GM19238 (cell line): Measurements from ENCODE around the gene NOL4L.

ENCODE experiments used
- DNase-seq: peaks from one replicate; pipeline ENCODE4 v3.0.0; 2011; ENCODE audit warnings: low spot score; ENCODE audit not compliant: insufficient read length

The NOL4L gene

DNA sequence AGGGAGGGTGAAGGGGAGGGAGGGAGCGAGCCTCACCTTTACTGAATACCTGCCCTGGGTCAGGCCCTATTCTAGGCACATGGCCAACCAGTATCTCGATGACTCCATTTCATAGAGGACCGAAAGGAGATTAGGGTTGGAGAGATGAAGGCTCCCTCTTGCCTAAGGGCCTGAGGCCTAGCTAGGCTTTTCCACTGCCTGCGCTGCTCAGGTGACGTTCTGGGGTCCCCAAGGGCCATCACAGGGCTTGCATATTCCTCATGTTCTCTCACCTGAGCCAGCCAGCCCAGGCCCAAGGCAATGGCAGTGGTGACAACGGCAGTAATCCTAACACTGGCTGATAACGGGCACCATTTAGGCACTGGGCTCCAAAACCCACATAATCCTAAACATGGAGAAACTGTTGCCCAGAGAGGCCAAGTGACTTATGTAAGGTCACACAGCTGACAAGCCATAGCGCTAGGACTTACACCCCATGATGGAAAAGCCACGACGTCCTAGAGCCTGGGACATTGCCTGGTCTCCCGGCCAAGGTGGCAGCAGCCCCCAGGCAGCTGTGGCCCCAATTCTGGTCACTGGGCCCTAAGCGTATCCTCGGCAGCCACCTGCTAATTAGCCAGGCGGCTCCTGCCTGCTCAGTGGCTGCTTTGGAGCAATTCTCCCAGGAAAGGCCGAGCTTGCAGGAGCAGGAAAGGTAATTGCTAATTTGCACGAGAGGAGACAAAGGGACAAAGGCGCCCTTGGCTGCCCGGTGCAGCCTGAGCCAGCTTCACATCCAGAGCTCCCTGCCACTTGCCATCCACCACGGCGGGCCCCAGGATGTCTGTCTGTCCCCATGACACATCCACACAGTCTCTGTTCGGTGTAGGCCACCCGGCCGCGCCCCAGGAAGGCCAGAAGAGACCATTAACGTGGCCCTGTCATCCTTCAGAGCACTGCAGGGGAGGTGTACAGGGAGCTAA lies 21.5 kb downstream of the NOL4L start:
- DNase-seq: no peak

DNA sequence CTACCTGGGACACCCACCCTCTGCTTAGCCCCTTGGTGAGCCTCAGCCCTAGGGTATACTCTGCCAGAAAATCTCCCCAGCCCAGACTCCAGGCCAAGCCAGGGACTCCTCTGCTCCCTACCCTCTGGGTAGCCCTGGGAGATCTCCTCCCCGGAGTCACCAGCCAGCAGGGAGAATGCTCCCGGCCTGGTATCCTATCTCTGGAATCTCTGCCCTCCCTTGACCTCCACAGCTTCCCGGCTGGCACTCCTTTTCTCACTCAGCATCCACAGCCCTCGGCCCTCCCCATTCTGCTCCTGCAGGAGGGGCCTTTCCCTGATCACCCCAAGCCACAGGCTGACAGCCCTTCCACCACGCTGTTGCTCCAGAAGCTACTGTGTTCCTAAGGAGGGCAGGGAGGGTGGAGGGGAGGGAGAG lies 22.6 kb downstream of the NOL4L start:
- DNase-seq: no peak

GRCh38 chr20:32560989-32561830 lies 23.9 kb downstream of the NOL4L start:
- DNase-seq: no peak

- no peak for DNase-seq
These were observed 24.6 kb downstream of the NOL4L start for GRCh38 chr20:32560482-32560988.

- DNase-seq: no peak
These were observed 25.3 kb downstream of the NOL4L start for GRCh38 chr20:32559753-32560380.

DNA sequence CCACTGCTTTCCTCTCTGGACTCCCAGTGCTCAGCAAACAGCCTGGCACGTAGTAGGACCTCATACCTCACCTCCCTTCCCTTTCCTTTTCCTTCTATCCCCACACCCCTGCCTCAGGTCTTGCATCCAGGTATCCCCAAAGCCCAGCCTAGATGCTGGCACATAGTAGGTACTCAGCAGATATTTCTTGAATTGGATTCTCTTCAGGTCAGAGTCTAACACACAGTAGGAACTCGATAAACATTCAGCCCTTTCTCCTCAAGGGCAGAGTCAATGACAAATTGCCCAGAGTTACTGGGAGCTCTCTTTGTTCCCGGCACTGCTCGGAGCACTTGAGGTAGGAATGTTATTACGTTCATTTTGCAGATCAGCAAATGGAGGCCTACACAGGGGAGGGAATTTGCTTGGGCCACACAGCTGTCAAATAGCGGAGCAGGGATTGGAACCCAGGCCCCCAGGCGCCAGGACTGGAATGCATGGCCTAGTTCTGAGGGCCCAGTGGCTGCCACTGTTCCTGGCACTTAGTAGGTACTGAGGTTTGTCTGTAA lies 25.9 kb downstream of the NOL4L start:
- no peak for DNase-seq

GRCh38 chr20:32558526-32558925 lies 26.6 kb downstream of the NOL4L start:
- no peak for DNase-seq

DNA sequence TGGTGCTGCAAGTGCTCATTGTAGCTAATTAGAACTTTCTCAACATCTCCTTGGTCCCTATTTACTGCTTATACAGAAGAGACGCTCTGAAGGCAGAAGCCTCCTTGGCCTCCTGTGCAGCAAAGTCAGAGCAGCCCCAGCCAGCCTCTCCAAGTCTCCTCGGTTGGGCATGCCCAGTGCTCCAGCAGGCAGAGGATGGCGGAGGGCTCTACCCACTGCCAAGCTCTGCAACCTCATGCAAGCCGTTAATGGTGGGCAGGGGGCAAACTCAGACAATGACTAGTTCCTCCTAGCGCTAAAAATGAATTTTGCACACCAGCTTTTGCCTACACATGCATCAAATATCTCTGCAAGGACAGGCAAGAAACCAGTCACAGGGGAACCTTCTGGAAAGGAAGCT lies 27.8 kb downstream of the NOL4L start:
- DNase-seq: no peak

DNA sequence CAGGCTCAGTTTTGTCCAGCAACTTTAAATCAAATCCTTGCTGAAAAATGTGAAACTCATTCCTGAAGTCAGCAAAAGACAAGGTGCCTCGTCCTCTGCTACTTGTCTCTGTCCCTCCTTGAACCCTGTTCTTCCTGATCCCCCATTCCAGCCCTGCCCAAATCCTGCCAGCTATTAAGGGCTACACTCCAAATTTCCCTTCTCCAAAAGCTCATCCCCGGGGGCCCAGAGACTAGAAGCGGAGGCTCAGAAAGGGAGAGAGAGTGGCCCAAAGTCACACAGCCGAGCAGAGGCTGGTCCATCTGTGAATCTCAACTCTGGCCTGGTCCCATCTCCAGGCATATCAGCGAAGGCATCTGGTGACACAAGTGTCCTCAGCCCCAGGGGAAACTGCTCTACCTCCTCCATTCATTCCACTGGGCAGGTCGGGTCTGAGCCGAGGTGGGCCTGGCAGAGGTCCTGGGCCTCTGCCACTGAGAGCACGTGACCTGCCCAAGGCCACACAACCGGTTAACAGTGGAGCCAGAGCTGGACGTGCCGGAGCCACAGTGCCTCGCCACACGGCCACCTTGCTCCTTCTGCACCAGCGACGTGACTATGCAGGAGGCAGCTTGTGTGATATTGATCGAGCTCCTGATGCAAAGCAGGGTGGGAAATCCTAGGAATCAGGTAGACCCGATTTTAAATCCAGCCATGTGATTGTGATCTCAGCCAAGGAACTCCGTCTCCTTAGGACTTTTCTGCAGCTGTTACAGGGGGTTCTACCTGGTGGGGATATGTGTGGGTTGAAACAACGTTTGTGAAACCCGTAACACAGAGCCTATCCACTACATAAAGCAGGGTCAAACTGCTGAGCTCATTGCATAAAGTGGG lies 28.6 kb downstream of the NOL4L start:
- no peak for DNase-seq

- no peak for DNase-seq
These were observed 29.5 kb downstream of the NOL4L start for GRCh38 chr20:32555584-32555983.

- no peak for DNase-seq
These were observed 30.2 kb downstream of the NOL4L start for GRCh38 chr20:32554965-32555289.

DNA sequence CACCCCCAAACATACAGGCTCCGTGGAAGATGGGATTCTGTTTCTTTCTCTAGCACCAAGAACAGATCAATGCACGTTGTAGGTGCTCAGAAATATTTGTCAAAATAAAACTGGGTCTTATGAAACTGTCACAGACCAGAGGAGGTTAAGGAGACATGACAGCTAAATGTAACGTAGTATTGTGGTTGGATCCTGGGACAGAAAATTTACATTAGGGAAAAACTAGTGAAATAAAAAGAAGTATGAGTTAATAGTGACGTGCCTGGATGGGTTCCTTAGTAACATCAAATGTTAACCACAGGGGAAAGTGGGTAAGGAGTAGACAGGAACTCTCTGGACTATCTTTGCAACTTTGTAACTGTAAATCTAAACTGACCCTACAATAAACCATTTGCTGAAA lies 31.5 kb downstream of the NOL4L start:
- DNase-seq: no peak

- DNase-seq: no peak
These were observed 33.4 kb downstream of the NOL4L start for GRCh38 chr20:32551693-32552092.

- no peak for DNase-seq
These were observed 35.3 kb downstream of the NOL4L start for GRCh38 chr20:32549842-32550241.

GRCh38 chr20:32547753-32548034 lies 37.4 kb downstream of the NOL4L start:
- no peak for DNase-seq

DNA sequence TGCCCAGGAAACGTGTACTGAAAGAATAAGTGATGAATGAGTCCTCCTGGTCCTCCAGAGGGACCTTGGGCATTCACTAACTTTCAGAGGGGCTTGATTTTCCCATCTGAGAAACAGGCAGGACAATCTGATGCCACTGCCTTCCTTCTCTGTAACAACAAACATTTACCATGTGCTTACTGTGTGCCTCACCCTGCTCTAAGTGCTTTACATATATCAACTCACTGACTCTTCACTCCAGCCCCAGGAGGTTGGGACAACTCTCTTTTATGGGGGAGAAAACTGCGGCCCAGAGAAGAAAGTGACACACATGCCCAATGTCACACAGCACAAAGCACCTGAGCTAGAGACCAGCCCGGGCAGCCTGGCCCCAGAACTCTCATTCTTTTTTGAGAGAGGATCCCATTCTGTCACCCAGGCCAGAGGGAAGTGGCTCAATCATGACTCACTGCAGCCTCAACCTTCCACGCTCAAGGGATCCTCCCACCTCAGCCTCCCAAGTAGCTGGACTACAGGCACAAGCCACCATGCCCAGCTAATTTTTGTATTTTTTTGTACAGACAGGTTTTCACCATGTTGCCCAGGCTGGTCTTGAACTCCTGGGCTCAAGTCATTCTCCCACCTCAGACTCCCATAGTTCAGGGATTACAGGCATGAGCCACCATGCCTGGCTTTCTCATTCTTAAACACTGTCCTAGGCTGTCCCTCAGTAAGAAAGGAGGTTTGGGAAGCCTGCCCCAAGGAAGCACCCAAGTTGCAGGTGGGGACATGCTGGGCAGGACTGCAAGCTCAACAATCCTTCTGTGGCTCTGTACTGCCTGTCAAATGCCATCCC lies 38.0 kb downstream of the NOL4L start:
- no peak for DNase-seq

DNA sequence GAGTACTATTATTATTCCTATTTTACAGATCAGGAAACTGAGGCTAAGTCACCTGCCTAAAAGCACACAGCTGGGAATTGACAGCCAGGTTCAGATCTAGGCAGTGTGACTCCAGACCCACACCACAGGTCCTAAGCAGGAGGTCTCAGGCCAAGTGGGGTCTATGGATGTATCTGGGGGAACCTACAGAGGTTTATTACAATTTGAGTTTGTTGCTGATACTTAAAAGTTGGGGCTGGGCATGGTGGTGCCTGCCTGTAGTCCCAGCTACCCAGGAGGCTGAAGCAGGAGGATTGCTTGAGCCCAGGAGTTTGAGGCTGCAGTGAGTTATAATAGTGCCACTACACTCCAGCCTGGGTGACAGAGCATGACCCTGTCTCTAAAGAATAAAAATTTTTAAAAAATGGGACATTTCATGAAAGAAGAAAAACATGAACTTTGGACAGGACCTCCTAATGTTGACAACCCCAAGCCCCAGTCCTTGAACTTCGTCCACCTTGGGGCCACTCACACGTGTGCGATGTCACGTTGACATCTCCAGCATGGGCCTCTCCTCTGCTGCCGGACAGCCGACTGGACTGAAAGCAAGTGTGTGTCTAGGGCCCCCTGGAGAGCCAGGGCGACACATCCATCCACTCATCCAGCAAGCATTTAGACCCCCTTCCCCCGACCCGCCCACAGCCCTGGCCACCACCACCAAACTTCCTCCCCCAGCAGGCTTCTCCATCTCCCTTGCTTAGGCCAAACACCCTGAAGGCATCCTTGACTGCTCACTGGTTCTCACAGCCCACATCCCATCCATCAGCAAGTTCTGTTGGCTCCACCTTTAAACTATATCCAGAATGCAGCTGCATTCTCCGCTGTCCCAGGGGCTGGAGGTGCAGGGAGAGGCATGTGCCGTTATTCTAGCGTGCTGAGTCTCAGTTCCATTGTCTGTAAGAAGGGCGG lies 40.0 kb downstream of the NOL4L start:
- DNase-seq: no peak

- no peak for DNase-seq
These were observed 40.8 kb downstream of the NOL4L start for GRCh38 chr20:32544260-32544722.
